ENCODE results near the gene LARGE1.

GRCh38 chr22:33606504-33606903 is 313.8 kb downstream of the LARGE1 start:
- TF ChIP-seq CTCF (conservative IDR thresholded peaks at IDR 0.05; ENCODE audit: low read depth, low read length) (no peak), EZH2 (IDR thresholded peaks at IDR 0.05; ENCODE audit: low read length, unreplicated experiment) (no peak)
